ENCODE results near the gene NR2F1-AS1. TPM values are rescaled to one million over a fixed set of nuclear protein-coding genes. Genes with fewer than 3 reads are reported as not detected.

NR2F1-AS1 gene
- total and polyA plus RNA-seq, 9 of the 15 experiments (the other 6 are each of a cell fraction or from before 2014, with no cell fraction given) = not detected

DNA sequence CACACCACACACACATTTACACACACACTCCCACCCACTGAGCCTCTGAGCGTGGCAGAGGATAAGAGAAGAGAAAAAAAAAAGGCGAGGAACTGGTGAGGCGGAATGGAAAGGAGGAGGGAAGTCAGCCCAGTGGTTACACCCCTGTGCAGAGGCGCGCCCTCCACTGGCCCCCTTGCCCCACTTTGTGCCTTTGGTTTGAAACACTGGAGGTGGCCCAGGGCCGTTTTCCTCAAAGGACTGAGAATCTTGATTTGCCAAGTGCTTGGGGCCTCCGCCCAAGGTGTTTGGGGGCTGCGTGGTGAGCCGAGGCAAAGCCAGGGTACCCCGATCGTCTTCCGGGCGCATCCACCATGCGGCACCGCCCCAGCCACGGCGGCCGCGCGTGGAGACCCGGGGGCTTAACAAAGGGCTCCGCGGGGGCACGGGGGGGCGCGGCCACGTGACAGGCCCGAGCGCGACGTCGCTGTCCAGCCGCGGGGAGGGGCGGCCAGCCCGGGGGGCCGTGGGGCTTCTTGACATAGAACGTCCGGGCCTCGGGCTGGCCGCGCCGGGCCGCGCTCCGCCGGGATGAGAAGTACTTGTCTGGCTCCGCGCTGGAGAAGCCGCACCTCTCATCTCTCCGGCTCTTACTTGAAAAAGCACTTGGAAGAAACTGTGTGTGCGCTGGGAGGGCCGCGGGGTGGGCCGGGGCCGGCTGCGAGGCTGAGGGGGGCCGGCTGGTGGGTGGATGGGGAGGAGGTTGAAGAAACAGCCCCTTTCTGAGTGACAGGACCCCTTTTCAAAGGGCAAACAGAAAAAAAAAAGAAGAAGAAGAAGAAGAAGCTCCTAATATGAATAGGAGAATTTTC lies 23.0 kb upstream of the NR2F1-AS1 start:
- H3K79me2 ChIP-seq (ENCODE audit: control insufficient read depth, insufficient read depth, low read length) = no peaks in the 10 kb centered on the region
- H3K4me3 ChIP-seq = no peak overlapping the region
- H3K27me3 ChIP-seq (ENCODE audit: control insufficient read depth in 2 of 2, insufficient read depth in 2 of 2, low read length in 2 of 2) = peaks cover 3 to 10% of the 10 kb centered on the region in 2 experiments; a peak in 3 of 5 replicates
- H3K9me1 ChIP-seq (ENCODE audit: control insufficient read depth, insufficient read depth, low read length) = no peaks in the 10 kb centered on the region
- CTCF ChIA-PET (ENCODE audit: low intra/inter-chr PET ratio) = no interaction called here
- in situ Hi-C loops (cut with MboI) (no loop called here), intact Hi-C loops (cut with micrococcal nuclease) (no loop called here)
- H3K27ac ChIP-seq (ENCODE audit: extremely low read depth, low read depth, low read length) = no peak overlapping the region
- H3K36me3 ChIP-seq (ENCODE audit: control insufficient read depth, insufficient read depth, low read length) = no peaks in the 10 kb centered on the region
- no peaks in the 10 kb centered on the region for H3K4me1 ChIP-seq (replicated peaks in 1 of 2; ENCODE audit: control insufficient read depth in 2 of 2, insufficient read depth in 2 of 2, low read length in 2 of 2)
- no peak for TF ChIP-seq ETV6 (IDR thresholded peaks at IDR 0.05; ENCODE audit: borderline replicate concordance in 1 of 2, low read depth in 2 of 2, low read length in 1 of 2)
- TF ChIP-seq ETV6 (CRISPR knock-in tag; IDR thresholded peaks at IDR 0.05; ENCODE audit: borderline replicate concordance) = no peak
- TF ChIP-seq, protein P1, sequence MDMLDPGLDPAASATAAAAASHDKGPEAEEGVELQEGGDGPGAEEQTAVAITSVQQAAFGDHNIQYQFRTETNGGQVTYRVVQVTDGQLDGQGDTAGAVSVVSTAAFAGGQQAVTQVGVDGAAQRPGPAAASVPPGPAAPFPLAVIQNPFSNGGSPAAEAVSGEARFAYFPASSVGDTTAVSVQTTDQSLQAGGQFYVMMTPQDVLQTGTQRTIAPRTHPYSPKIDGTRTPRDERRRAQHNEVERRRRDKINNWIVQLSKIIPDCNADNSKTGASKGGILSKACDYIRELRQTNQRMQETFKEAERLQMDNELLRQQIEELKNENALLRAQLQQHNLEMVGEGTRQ (CRISPR knock-in tag; IDR thresholded peaks at IDR 0.05) = 0 out of 2 replicates have a peak, but pooled peaks have one; percentile 4
- BruUV-seq (replicated peaks) = no TSS peak
- no peaks in the 10 kb centered on the region for H4K20me1 ChIP-seq (replicated peaks; ENCODE audit: control insufficient read depth, insufficient read depth, low read length)
- no peak overlapping the region for H2AFZ ChIP-seq (ENCODE audit: low read depth, low read length)
- POLR2A ChIA-PET = no interaction called here
- no peak for DNase-seq (ENCODE audit: extremely low read depth in 1 of 4, low spot score in 3 of 4)
- WGBS (ENCODE audit: insufficient coverage, low coverage, missing lambda C conversion rate) = 5% methylated on average over 16 of the region's 58 CpGs
- FAIRE-seq = no peak
- no peak overlapping the region for H3K4me2 ChIP-seq (ENCODE audit: insufficient read depth, low read length)
- no peak overlapping the region for H3K9ac ChIP-seq (ENCODE audit: insufficient read depth in 1 of 2, low read depth in 2 of 2, low read length in 2 of 2)
- ATAC-seq = no peak
- no peaks in the 10 kb centered on the region for H3K9me3 ChIP-seq (replicated peaks; ENCODE audit: control insufficient read depth, insufficient read depth, low read depth, low read length)

Data from K562 (cell line).